Body of pancreas (tissue), 4 donors: Measurements from ENCODE around the gene ZBTB47. TPM values are rescaled to one million over a fixed set of nuclear protein-coding genes. Genes with fewer than 3 reads are reported as not detected.

Experiments used
- ATAC-seq: fragments of 150-250 bp; one replicate; pipeline ENCODE4 v1.9.1; 2016
- DNase-seq, 4 donors: peaks; one replicate each; pipeline ENCODE4 v3.0.0-alpha.2; 2019
- H3K27ac ChIP-seq, 4 donors: fragments of 200-600 bp; sonication (generic); 1 replicate in 3 of 4; 2 replicates in 1 of 4; pipeline versions ENCODE4 v1.5.1 to v1.6.1; 2016 to 2019; ENCODE audit warnings: mild to moderate bottlenecking in 1 of 4, mixed read lengths in 1 of 4, moderate library complexity in 1 of 4
- H3K27me3 ChIP-seq, 2 donors: fragments of 200-600 bp; sonication (generic); one replicate each; pipeline ENCODE4 v1.6.0; 2016; ENCODE audit warnings: mild to moderate bottlenecking in 1 of 2
- H3K36me3 ChIP-seq, 2 donors: fragments of 200-600 bp; sonication (generic); replicated peaks in 1 of 2; 2 replicates each; pipeline ENCODE4 v1.5.1; 2016; ENCODE audit warnings: low read depth in 2 of 2; ENCODE audit not compliant: insufficient read depth in 1 of 2
- H3K4me1 ChIP-seq: fragments of 200-600 bp; sonication (generic); one replicate; pipeline ENCODE4 v1.6.0; 2016
- H3K4me3 ChIP-seq, 2 donors: fragments of 200-600 bp; sonication (generic); 1 replicate in 1 of 2; 2 replicates in 1 of 2; pipeline ENCODE4 v1.5.1; 2016 to 2019
- H3K9me3 ChIP-seq, 3 donors: fragments of 200-600 bp; sonication (generic); 1 replicate in 2 of 3; 2 replicates in 1 of 3; pipeline ENCODE4 v1.5.1; 2016
- POLR2A ChIP-seq, 3 donors: fragments of 450-650 bp; IDR thresholded peaks; one replicate each; pipeline ENCODE4 v1.6.1; 2016; ENCODE audit warnings: antibody characterized with exemption in 3 of 3, mild to moderate bottlenecking in 2 of 3
- WGBS, 2 donors: methylation state at CpG; one replicate each; pipeline ENCODE4 v1.1.5; 2017; 5-methylcytosine and 5-hydroxymethylcytosine counted together
- intact Hi-C: fragments of 100-400 bp; cut with DNase I; formaldehyde crosslinking; loops from one replicate; pipeline ENCODE4 v1.15.1; 2023
- total RNA-seq, 2 donors: library from RNA; depleted of rRNA; stranded (reverse); fragments of >200 nt; gene quantifications; one replicate each; pipeline ENCODE4 v1.1.0, GENCODE V29; 2016
- TF ChIP-seq, protein P1 (sequence below), 7 experiments: fragments of 450-650 bp in 4 of 7; fragments of 200-600 bp in 3 of 7; sonication (generic) in 3 of 7; IDR thresholded peaks; one replicate each; pipeline ENCODE4 v1.5.1; 2016 to 2019; ENCODE audit warnings: antibody characterized with exemption in 7 of 7

Gene ZBTB47
- total RNA-seq, 2 donors from 2014 or later = 19.7 to 20.4 TPM

DNA sequence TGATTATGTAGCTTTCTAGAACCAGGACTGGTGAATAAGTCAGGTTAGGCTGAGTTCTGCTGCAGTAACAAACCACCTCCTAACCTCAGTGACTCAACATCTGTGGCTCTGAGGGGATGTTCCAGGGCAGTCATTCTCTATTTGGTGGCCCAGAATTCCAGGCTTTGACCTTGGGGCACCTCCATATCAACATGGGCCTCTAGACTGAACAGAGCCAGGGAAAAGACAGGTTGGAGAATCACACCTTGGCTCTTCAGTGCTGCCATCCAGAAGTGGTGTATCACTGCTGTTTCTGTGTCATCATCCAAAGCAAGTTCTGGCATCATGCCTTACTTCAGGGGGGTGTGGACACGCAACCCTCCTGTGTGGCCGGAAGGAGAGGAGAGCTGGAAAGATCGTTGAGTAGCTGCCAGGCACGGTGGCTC, 15.3 kb downstream of the ZBTB47 start:
- H3K27ac ChIP-seq = no peak overlapping the region
- no peak overlapping the region for H3K4me3 ChIP-seq
- H3K36me3 ChIP-seq = no peaks in the 10 kb centered on the region
- intact Hi-C loops = no loop called here
- no peaks in the 10 kb centered on the region for H3K4me1 ChIP-seq
- no peak for DNase-seq
- ATAC-seq = no peak
- H3K9me3 ChIP-seq = no peaks in the 10 kb centered on the region
- TF ChIP-seq, protein P1, sequence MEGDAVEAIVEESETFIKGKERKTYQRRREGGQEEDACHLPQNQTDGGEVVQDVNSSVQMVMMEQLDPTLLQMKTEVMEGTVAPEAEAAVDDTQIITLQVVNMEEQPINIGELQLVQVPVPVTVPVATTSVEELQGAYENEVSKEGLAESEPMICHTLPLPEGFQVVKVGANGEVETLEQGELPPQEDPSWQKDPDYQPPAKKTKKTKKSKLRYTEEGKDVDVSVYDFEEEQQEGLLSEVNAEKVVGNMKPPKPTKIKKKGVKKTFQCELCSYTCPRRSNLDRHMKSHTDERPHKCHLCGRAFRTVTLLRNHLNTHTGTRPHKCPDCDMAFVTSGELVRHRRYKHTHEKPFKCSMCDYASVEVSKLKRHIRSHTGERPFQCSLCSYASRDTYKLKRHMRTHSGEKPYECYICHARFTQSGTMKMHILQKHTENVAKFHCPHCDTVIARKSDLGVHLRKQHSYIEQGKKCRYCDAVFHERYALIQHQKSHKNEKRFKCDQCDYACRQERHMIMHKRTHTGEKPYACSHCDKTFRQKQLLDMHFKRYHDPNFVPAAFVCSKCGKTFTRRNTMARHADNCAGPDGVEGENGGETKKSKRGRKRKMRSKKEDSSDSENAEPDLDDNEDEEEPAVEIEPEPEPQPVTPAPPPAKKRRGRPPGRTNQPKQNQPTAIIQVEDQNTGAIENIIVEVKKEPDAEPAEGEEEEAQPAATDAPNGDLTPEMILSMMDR (IDR thresholded peaks at IDR 0.05) = no peak
- TF ChIP-seq POLR2A (IDR thresholded peaks at IDR 0.05) = no peak
- no peaks in the 10 kb centered on the region for H3K27me3 ChIP-seq
- 74 to 83% methylated on average over 4 of the region's 4 CpGs for WGBS, 2 donors

DNA sequence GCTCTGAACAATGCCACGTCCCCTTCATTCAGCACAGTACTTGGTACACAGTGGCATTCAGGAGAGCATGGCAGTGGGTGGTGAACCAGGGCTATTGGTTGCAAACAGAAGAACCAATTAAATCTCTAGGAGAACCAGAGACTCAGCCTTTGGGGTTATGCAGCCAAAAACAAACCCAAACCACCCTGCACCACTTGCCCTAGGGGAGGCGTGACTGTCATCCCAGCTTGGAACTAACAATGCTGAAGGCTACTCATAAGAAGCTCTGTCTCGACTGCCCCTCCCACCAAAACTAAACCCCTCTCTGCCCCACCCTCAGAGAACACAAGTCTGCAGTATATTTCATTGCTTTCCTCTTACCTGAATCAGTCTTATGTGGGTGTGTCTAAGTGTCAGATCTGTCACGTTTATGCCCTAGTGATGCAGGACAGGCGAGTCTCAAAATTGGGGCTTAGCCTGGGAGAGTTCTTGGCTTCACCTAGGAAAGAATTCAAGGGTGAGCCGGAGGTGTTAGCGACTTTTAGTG, 16.6 kb downstream of the ZBTB47 start:
- TF ChIP-seq POLR2A (IDR thresholded peaks at IDR 0.05) = no peak
- TF ChIP-seq, protein P1 (IDR thresholded peaks at IDR 0.05) = no peak
- ATAC-seq (no peak), DNase-seq (no peak)
- no peaks in the 10 kb centered on the region for H3K9me3 ChIP-seq
- WGBS, 2 donors = 61 to 78% methylated on average over 6 to 7 of the region's 7 CpGs
- H3K27me3 ChIP-seq = no peaks in the 10 kb centered on the region
- intact Hi-C loops = no loop called here
- no peak overlapping the region for H3K4me3 ChIP-seq
- H3K27ac ChIP-seq = no peak overlapping the region
- no peaks in the 10 kb centered on the region for H3K36me3 ChIP-seq
- no peaks in the 10 kb centered on the region for H3K4me1 ChIP-seq

DNA sequence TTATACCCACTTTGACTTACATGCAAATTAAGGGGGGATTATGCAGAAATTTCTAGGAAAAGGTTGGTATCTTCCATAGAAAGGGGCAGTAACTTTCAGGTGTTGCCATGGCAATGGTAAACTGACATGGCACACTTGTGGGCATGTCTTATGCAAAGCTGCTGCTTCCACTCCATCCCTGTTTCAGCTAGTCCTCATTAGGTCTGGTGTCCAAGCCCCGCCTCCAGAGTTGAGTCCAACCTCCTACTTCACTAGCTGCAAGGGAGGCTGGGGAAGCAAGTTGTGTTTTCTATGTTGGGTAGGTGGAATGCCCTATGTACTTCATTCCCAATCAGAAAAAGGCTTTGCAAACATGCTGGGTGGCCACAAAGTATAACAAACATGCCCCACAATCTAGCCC, 17.2 kb downstream of the ZBTB47 start:
- Histone ChIP-seq H3K4me1 (no peaks in the 10 kb centered on the region), H3K36me3 (no peaks in the 10 kb centered on the region), H3K4me3 (no peak overlapping the region), H3K27ac (no peak overlapping the region), H3K27me3 (no peaks in the 10 kb centered on the region), H3K9me3 (no peaks in the 10 kb centered on the region)
- intact Hi-C loops = no loop called here
- 62 to 85% methylated on average over 1 of the region's 1 CpG for WGBS, 2 donors
- TF ChIP-seq, protein P1 (IDR thresholded peaks at IDR 0.05) = no peak
- no peak for TF ChIP-seq POLR2A (IDR thresholded peaks at IDR 0.05)
- ATAC-seq (no peak), DNase-seq (no peak)

DNA sequence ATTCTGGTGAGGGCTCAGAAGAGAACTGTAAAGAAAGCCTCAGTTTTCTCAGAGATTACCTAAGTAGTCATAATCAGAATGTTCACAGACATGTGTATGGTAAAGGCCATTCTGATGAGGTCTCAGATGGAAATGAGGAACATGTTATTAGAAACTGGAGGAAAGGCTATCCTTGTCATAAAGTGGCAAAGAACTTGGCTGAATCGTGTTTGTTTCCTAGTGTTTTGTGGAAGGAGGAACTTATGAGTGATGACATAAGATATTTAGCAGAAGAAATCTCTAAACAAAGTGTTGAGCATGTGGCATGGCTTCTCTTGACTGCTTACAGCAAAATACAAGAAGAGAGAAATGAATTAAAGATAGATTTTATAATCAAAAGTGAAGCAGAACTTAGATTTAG, 19.0 kb downstream of the ZBTB47 start:
- WGBS, 2 donors = 37 to 48% methylated on average over 1 of the region's 1 CpG
- H3K4me3 ChIP-seq = no peak overlapping the region
- DNase-seq (no peak), ATAC-seq (no peak)
- H3K27ac ChIP-seq = no peak overlapping the region
- intact Hi-C loops = no loop called here
- no peaks in the 10 kb centered on the region for H3K4me1 ChIP-seq
- H3K27me3 ChIP-seq = no peaks in the 10 kb centered on the region
- H3K36me3 ChIP-seq = no peaks in the 10 kb centered on the region
- TF ChIP-seq POLR2A (IDR thresholded peaks at IDR 0.05) = no peak
- TF ChIP-seq, protein P1 (IDR thresholded peaks at IDR 0.05) = no peak
- no peaks in the 10 kb centered on the region for H3K9me3 ChIP-seq

DNA sequence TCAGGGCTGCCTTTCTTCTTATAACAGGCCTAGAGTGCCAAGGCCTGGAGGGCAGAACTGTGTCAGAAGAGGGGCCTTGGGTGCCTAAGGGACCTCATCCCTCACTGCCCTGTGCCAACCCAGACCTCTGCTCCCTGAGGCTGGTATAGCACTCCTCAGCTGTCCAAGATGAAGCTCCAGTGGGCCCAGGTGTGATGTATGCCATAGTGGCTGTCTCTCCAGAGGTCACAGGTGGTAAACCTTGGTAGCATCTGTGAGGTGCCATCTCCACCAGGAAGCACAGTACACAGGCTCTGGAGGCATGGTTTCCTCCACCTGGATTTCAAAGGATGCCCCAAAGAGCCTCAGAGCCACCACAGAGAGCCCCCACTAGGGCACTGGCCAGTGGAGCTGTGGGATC, 19.6 kb downstream of the ZBTB47 start:
- no peak overlapping the region for H3K27ac ChIP-seq
- ATAC-seq (no peak), DNase-seq (no peak)
- H3K27me3 ChIP-seq = no peaks in the 10 kb centered on the region
- intact Hi-C loops = no loop called here
- no peaks in the 10 kb centered on the region for H3K36me3 ChIP-seq
- no peak for TF ChIP-seq POLR2A (IDR thresholded peaks at IDR 0.05)
- TF ChIP-seq, protein P1 (IDR thresholded peaks at IDR 0.05) = no peak
- no peaks in the 10 kb centered on the region for H3K9me3 ChIP-seq
- H3K4me1 ChIP-seq = no peaks in the 10 kb centered on the region
- no peak overlapping the region for H3K4me3 ChIP-seq
